ENCODE data around the gene COQ8A.

GRCh38 chr1:226946841-226947240 lies 6.7 kb downstream of the COQ8A start:
- TF ChIP-seq EP300 (IDR thresholded peaks at IDR 0.05; ENCODE audit: borderline replicate concordance): no peak
- TF ChIP-seq, protein P1, sequence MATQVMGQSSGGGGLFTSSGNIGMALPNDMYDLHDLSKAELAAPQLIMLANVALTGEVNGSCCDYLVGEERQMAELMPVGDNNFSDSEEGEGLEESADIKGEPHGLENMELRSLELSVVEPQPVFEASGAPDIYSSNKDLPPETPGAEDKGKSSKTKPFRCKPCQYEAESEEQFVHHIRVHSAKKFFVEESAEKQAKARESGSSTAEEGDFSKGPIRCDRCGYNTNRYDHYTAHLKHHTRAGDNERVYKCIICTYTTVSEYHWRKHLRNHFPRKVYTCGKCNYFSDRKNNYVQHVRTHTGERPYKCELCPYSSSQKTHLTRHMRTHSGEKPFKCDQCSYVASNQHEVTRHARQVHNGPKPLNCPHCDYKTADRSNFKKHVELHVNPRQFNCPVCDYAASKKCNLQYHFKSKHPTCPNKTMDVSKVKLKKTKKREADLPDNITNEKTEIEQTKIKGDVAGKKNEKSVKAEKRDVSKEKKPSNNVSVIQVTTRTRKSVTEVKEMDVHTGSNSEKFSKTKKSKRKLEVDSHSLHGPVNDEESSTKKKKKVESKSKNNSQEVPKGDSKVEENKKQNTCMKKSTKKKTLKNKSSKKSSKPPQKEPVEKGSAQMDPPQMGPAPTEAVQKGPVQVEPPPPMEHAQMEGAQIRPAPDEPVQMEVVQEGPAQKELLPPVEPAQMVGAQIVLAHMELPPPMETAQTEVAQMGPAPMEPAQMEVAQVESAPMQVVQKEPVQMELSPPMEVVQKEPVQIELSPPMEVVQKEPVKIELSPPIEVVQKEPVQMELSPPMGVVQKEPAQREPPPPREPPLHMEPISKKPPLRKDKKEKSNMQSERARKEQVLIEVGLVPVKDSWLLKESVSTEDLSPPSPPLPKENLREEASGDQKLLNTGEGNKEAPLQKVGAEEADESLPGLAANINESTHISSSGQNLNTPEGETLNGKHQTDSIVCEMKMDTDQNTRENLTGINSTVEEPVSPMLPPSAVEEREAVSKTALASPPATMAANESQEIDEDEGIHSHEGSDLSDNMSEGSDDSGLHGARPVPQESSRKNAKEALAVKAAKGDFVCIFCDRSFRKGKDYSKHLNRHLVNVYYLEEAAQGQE (IDR thresholded peaks at IDR 0.05; ENCODE audit: low read depth): no peak
- no peak for TF ChIP-seq TAF1 (IDR thresholded peaks at IDR 0.05; ENCODE audit: low read depth)
- TF ChIP-seq YY1 (IDR thresholded peaks at IDR 0.05; ENCODE audit: low read depth): no peak
- no peak for TF ChIP-seq CEBPB (IDR thresholded peaks at IDR 0.05)

All from Ishikawa (cell line).